H1 (cell line): Measurements from ENCODE around the gene LRRC23.

Source experiments
- BCL11A ChIP-seq, 2 experiments: IDR thresholded peaks; one replicate each; pipeline ENCODE4 v1.6.1; 2011; ENCODE audit warnings: low read depth in 2 of 2, low read length in 2 of 2, mild to moderate bottlenecking in 2 of 2
- EP300 ChIP-seq, 2 experiments: IDR thresholded peaks; 1 replicate in 1 of 2; 2 replicates in 1 of 2; pipeline ENCODE4 v1.6.1; 2011 to 2012; ENCODE audit warnings: low read depth in 2 of 2, low read length in 2 of 2, mild to moderate bottlenecking in 2 of 2, borderline replicate concordance in 1 of 2, inconsistent platforms in 1 of 2, moderate library complexity in 1 of 2
- EZH2 ChIP-seq: fragments of 200-600 bp; sonication (generic); IDR thresholded peaks from 2 replicates; pipeline ENCODE4 v1.7.1; 2012; ENCODE audit warnings: low read depth, mild to moderate bottlenecking, moderate library complexity, low read length, inconsistent platforms; ENCODE audit not compliant: severe bottlenecking
- HDAC6 ChIP-seq: IDR thresholded peaks from one replicate; pipeline ENCODE4 v1.7.1; 2012; ENCODE audit warnings: low read depth, mild to moderate bottlenecking, inconsistent platforms, low read length, moderate library complexity
- KDM4A ChIP-seq: IDR thresholded peaks from one replicate; pipeline ENCODE4 v1.7.1; 2012; ENCODE audit warnings: low read depth, mild to moderate bottlenecking, moderate library complexity, low read length, inconsistent platforms; ENCODE audit not compliant: severe bottlenecking
- NRF1 ChIP-seq: IDR thresholded peaks from 2 replicates; pipeline ENCODE4 v1.6.1; 2011; ENCODE audit warnings: mild to moderate bottlenecking, low read depth, low read length, improper control_type of control experiment
- POLR2A ChIP-seq, 2 experiments: IDR thresholded peaks; 1 replicate in 1 of 2; 2 replicates in 1 of 2; pipeline ENCODE4 v1.6.1; 2011; ENCODE audit warnings: low read depth in 2 of 2, low read length in 2 of 2, mild to moderate bottlenecking in 2 of 2; ENCODE audit errors: control extremely low read depth in 1 of 2
- POLR2AphosphoS5 ChIP-seq: IDR thresholded peaks from 2 replicates; pipeline ENCODE4 v1.6.1; 2011; ENCODE audit warnings: low read depth, low read length
- RAD21 ChIP-seq, 2 experiments: IDR thresholded peaks in 1 of 2; conservative IDR thresholded peaks in 1 of 2; 2 replicates each; pipeline ENCODE4 v1.6.1; 2011; ENCODE audit warnings: low read depth in 2 of 2, low read length in 2 of 2, improper control_type of control experiment in 1 of 2, inconsistent platforms in 1 of 2, mild to moderate bottlenecking in 1 of 2, moderate library complexity in 1 of 2
- SP1 ChIP-seq: IDR thresholded peaks from 2 replicates; pipeline ENCODE4 v1.6.1; 2011; ENCODE audit warnings: low read depth, low read length
- SP2 ChIP-seq: IDR thresholded peaks from 2 replicates; pipeline ENCODE4 v1.6.1; 2012; ENCODE audit warnings: mild to moderate bottlenecking, low read length, inconsistent platforms
- ZNF274 ChIP-seq: IDR thresholded peaks from 2 replicates; pipeline ENCODE4 v1.7.0; 2012; ENCODE audit warnings: low read length, borderline replicate concordance; ENCODE audit errors: extremely low read depth
- TF ChIP-seq, protein P1 (sequence below), 3 experiments: IDR thresholded peaks; 1 replicate in 2 of 3; 2 replicates in 1 of 3; pipeline versions ENCODE4 v1.5.1 to v1.6.1; 2011; ENCODE audit warnings: low read length in 3 of 3, mild to moderate bottlenecking in 3 of 3, inconsistent platforms in 2 of 3, low read depth in 1 of 3, moderate library complexity in 1 of 3; ENCODE audit not compliant: insufficient read depth in 1 of 3; ENCODE audit errors: control extremely low read depth in 1 of 3

GRCh38 chr12:6961695-6962284 is 57.2 kb downstream of the LRRC23 start:
- TF ChIP-seq RAD21 (IDR thresholded peaks at IDR 0.05 in 1 of 2, conservative IDR thresholded peaks at IDR 0.05 in 1 of 2; ENCODE audit: low read depth in 2 of 2, low read length in 2 of 2) = peak in 1 of 2 experiments; percentile 9; a peak in 1 of 4 replicates
- no peak for TF ChIP-seq SP1
- peak; percentile 26 for TF ChIP-seq KDM4A
- TF ChIP-seq BCL11A (IDR thresholded peaks at IDR 0.05; ENCODE audit: low read depth in 2 of 2, low read length in 2 of 2) = no peak
- TF ChIP-seq POLR2AphosphoS5 = no peak
- TF ChIP-seq EP300 (IDR thresholded peaks at IDR 0.05; ENCODE audit: borderline replicate concordance in 1 of 2, low read depth in 2 of 2, low read length in 2 of 2) = no peak
- TF ChIP-seq NRF1 = no peak
- TF ChIP-seq POLR2A (IDR thresholded peaks at IDR 0.05; ENCODE audit: control extremely low read depth in 1 of 2, low read depth in 2 of 2, low read length in 2 of 2) = 0 out of 3 replicates have a peak, but pooled peaks of 1 of the 2 experiments have one; percentile 23
- TF ChIP-seq, protein P1, sequence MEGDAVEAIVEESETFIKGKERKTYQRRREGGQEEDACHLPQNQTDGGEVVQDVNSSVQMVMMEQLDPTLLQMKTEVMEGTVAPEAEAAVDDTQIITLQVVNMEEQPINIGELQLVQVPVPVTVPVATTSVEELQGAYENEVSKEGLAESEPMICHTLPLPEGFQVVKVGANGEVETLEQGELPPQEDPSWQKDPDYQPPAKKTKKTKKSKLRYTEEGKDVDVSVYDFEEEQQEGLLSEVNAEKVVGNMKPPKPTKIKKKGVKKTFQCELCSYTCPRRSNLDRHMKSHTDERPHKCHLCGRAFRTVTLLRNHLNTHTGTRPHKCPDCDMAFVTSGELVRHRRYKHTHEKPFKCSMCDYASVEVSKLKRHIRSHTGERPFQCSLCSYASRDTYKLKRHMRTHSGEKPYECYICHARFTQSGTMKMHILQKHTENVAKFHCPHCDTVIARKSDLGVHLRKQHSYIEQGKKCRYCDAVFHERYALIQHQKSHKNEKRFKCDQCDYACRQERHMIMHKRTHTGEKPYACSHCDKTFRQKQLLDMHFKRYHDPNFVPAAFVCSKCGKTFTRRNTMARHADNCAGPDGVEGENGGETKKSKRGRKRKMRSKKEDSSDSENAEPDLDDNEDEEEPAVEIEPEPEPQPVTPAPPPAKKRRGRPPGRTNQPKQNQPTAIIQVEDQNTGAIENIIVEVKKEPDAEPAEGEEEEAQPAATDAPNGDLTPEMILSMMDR (IDR thresholded peaks at IDR 0.05; ENCODE audit: control extremely low read depth in 1 of 3, insufficient read depth in 1 of 3, low read depth in 1 of 3, low read length in 3 of 3) = peak in 2 of 3 experiments; percentile 43 to 47; a peak in 3 of 4 replicates
- TF ChIP-seq SP2 = no peak
- TF ChIP-seq ZNF274 = no peak
- no peak for TF ChIP-seq EZH2
- TF ChIP-seq HDAC6 = no peak
